Large intestine (tissue), 3 donors: ENCODE data around the gene MPRIP. TPM values are rescaled to one million over a fixed set of nuclear protein-coding genes. Genes with fewer than 3 reads are reported as not detected.

ENCODE experiments used
- DNase-seq, 2 donors: peaks; one replicate each; pipeline versions ENCODE4 v3.0.0 to v3.0.0-alpha.2; 2013
- H3K27ac ChIP-seq: one replicate; pipeline ENCODE4 v1.5.1; 2013; ENCODE audit warnings: low read length
- H3K27me3 ChIP-seq: 2 replicates; pipeline ENCODE4 v1.6.1; 2013; ENCODE audit warnings: low read length; ENCODE audit not compliant: control insufficient read depth, insufficient read depth
- H3K36me3 ChIP-seq: 2 replicates; pipeline ENCODE4 v1.6.1; 2013; ENCODE audit warnings: low read length; ENCODE audit not compliant: control insufficient read depth, insufficient read depth
- H3K4me1 ChIP-seq: one replicate; pipeline ENCODE4 v1.6.1; 2013; ENCODE audit warnings: low read length; ENCODE audit not compliant: control insufficient read depth, insufficient read depth
- H3K4me3 ChIP-seq: one replicate; pipeline ENCODE4 v1.5.1; 2013; ENCODE audit warnings: low read length
- H3K9me3 ChIP-seq: one replicate; pipeline ENCODE4 v1.6.1; 2013; ENCODE audit warnings: mild to moderate bottlenecking, low read depth, low read length, moderate library complexity; ENCODE audit not compliant: control insufficient read depth
- WGBS: methylation state at CpG from one replicate; pipeline ENCODE4 v1.1.5; 2013; ENCODE audit warnings: low lambda C conversion rate; ENCODE audit not compliant: insufficient coverage; 5-methylcytosine and 5-hydroxymethylcytosine counted together
- polyA plus RNA-seq: library from polyadenylated mRNA; unstranded; fragments of 120-200 nt; gene quantifications from one replicate; pipeline ENCODE4 v1.2.1, GENCODE V29; 2013

MPRIP gene
- polyA plus RNA-seq, 1 donor, result 178 TPM

GRCh38 chr17:17198281-17198680 is 156.0 kb downstream of the MPRIP start:
- H3K9me3 ChIP-seq, result no peaks in the 10 kb centered on the region
- H3K4me1 ChIP-seq, result no peaks in the 10 kb centered on the region
- no peak for DNase-seq
- H3K27ac ChIP-seq, result no peak overlapping the region
- H3K36me3 ChIP-seq, result peaks cover 11% of the 10 kb centered on the region
- no peak overlapping the region for H3K4me3 ChIP-seq
- no peaks in the 10 kb centered on the region for H3K27me3 ChIP-seq
- WGBS, result no CpG with 5 or more reads among the region's 1 CpG

DNA sequence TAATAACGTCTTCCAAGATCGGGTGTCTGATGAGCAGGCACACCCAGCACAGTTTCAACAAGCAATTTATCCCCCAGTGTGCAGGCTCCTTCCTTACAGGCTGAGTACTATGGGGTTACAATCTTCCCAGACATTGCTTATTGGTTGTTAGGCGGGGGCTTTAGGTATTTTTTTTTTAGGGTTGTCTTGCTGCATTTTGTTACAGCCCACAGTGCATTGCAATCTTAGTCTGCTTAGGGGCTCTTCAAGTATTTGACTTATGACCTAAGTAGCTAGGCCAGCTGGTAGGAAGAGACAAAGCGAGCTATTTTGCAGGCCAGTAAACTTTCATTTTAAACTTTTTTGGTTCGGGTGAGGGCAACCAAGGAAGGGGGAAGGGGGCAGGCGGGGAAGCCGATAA is 158.1 kb downstream of the MPRIP start:
- no peaks in the 10 kb centered on the region for H3K27me3 ChIP-seq
- no peak overlapping the region for H3K4me3 ChIP-seq
- peaks cover 11% of the 10 kb centered on the region for H3K36me3 ChIP-seq
- no peak for DNase-seq
- no peak overlapping the region for H3K27ac ChIP-seq
- peaks cover 15% of the 10 kb centered on the region for H3K4me1 ChIP-seq
- no peaks in the 10 kb centered on the region for H3K9me3 ChIP-seq
- 52% methylated on average over 2 of the region's 7 CpGs for WGBS

GRCh38 chr17:17200831-17201230 is 158.6 kb downstream of the MPRIP start:
- H3K9me3 ChIP-seq, result no peaks in the 10 kb centered on the region
- no peak overlapping the region for H3K27ac ChIP-seq
- H3K36me3 ChIP-seq, result peaks cover 11% of the 10 kb centered on the region
- WGBS, result no CpG with 5 or more reads among the region's 5 CpGs
- no peak for DNase-seq
- H3K4me1 ChIP-seq, result peaks cover 20% of the 10 kb centered on the region
- no peaks in the 10 kb centered on the region for H3K27me3 ChIP-seq
- no peak overlapping the region for H3K4me3 ChIP-seq

- H3K9me3 ChIP-seq, result peaks cover under 1% of the 10 kb centered on the region
- WGBS, result no CpG with 5 or more reads among the region's 10 CpGs
- H3K4me1 ChIP-seq, result peaks cover 20% of the 10 kb centered on the region
- no peak for DNase-seq
- no peak overlapping the region for H3K4me3 ChIP-seq
- H3K36me3 ChIP-seq, result peaks cover 11% of the 10 kb centered on the region
- no peak overlapping the region for H3K27ac ChIP-seq
- no peaks in the 10 kb centered on the region for H3K27me3 ChIP-seq
Measured at GRCh38 chr17:17201271-17201670, 159.0 kb downstream of the MPRIP start.

GRCh38 chr17:17201907-17202306 is 159.7 kb downstream of the MPRIP start:
- Histone ChIP-seq H3K27me3 (no peaks in the 10 kb centered on the region), H3K9me3 (peaks cover 6% of the 10 kb centered on the region), H3K4me1 (peaks cover 20% of the 10 kb centered on the region), H3K36me3 (peaks cover 11% of the 10 kb centered on the region), H3K27ac (no peak overlapping the region), H3K4me3 (no peak overlapping the region)
- no peak for DNase-seq
- 80% methylated on average over 1 of the region's 8 CpGs for WGBS

DNA sequence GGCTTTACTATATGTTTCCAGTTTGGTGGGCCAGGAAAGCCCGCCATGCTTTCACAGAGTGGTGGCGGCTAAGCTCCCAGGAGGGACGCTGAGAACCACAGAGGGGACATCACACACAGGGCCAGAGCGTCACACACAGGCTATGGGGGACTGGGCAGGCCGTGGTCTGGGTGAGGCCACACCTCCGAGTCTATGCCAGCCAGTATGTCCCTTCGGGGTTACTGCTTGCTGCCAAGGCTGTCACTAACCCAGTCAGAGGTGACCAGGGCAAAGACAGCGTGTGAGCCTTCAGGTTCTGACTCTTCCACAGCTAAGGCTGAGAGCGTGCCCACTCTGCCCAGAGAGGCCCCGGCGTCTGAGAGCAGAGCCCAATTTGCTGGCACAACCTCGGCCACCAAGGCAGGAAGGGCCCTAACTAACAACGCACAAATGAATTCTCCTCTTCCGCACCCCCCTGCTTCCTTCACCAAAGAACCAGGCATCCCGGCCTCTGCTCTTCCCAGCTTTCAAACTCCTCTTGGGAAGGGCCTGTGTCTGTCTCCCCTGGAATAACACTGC is 161.0 kb downstream of the MPRIP start:
- H3K9me3 ChIP-seq, result peaks cover 6% of the 10 kb centered on the region
- peaks cover 20% of the 10 kb centered on the region for H3K4me1 ChIP-seq
- no peak overlapping the region for H3K4me3 ChIP-seq
- no peaks in the 10 kb centered on the region for H3K27me3 ChIP-seq
- peaks cover 11% of the 10 kb centered on the region for H3K36me3 ChIP-seq
- no peak overlapping the region for H3K27ac ChIP-seq
- DNase-seq, result no peak
- no CpG with 5 or more reads among the region's 15 CpGs for WGBS

DNA sequence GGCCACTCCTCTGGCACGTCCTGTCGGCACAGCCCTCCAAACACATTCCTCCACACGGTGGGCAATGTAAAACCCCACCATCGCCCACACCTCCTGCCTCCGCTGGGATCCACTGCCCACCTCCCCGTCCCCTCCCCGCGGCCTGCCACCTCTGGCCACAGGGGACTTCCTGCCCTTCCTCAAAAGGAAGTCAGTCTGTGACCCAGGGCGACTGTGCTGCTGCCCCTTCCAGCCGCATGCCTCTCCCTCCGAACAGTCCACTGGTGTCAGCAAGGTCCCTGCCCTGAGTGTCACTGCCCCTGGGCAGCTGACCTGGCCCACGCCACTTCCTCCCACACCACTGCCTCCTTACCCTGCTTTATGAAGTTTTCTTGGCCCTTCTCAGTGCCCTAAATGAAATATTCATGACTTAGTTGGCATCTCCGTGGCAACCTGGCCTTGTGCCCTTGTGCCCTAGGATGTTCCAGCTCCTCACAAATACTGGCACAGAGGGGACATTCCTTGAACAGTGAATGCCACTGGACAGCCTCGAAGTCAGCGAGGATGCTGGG is 161.9 kb downstream of the MPRIP start:
- Histone ChIP-seq H3K27ac (no peak overlapping the region), H3K36me3 (peaks cover 11% of the 10 kb centered on the region), H3K27me3 (no peaks in the 10 kb centered on the region), H3K4me1 (peaks cover 20% of the 10 kb centered on the region), H3K9me3 (peaks cover 6% of the 10 kb centered on the region), H3K4me3 (no peak overlapping the region)
- WGBS, result no CpG with 5 or more reads among the region's 15 CpGs
- no peak for DNase-seq

DNA sequence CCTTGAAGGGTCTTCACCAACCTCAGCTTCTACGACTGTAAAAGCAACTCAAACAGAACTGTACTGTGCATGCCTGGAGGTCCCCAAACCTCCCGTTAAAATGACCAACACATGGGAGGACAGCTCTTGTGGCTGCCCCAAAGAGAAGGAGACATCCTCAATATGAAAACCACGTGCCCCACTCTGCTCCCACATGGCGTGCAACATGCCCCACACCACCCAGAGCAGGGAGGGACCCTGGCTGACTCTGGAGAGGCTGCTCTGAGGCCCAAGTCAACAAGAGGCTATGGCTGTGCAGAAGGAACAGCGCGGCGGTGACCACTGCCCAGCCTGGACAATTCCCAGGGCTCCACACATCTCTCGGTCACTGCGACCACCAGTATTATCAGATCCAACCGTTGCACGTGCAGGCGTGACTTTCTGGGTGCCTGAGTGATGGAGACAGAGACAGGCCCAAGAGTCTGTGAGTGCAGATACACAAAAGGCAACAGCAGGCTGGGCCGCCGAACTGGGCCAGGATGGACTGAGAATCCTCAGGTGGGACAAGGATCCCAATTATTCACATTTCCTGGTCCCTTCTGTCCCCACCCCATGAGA is 162.5 kb downstream of the MPRIP start:
- Histone ChIP-seq H3K27ac (no peak overlapping the region), H3K9me3 (peaks cover 6% of the 10 kb centered on the region), H3K4me1 (peaks cover 20% of the 10 kb centered on the region), H3K27me3 (no peaks in the 10 kb centered on the region), H3K36me3 (peaks cover 11% of the 10 kb centered on the region), H3K4me3 (peak overlapping the region; percentile 65)
- no peak for DNase-seq
- WGBS, result no CpG with 5 or more reads among the region's 14 CpGs

- H3K4me3 ChIP-seq, result peak overlapping the region; percentile 65
- H3K4me1 ChIP-seq, result peaks cover 20% of the 10 kb centered on the region
- peaks cover 6% of the 10 kb centered on the region for H3K9me3 ChIP-seq
- no CpG with 5 or more reads among the region's 70 CpGs for WGBS
- DNase-seq, result peak; percentile 53 to 59
- no peaks in the 10 kb centered on the region for H3K27me3 ChIP-seq
- peaks cover 12% of the 10 kb centered on the region for H3K36me3 ChIP-seq
- H3K27ac ChIP-seq, result no peak overlapping the region
Measured at GRCh38 chr17:17205368-17206123, 163.3 kb downstream of the MPRIP start.

GRCh38 chr17:17206124-17206912 is 164.1 kb downstream of the MPRIP start, which contains the start of gene PLD6:
Gene PLD6 (minus strand): TSS chr17:17206333. CDS start chr17:17206286, 47 bp downstream.
- Histone ChIP-seq H3K4me1 (peaks cover 20% of the 10 kb centered on the region), H3K27ac (no peak within 1 kb of the TSS), H3K4me3 (peak within 1 kb of the TSS; percentile 65)

More at GRCh38 chr17:17206124-17206912, 164.1 kb downstream of the MPRIP start, which contains the start of gene PLD6:
- H3K9me3 ChIP-seq, result peaks cover 6% of the 10 kb centered on the region
- H3K27me3 ChIP-seq, result no peaks in the 10 kb centered on the region
- DNase-seq, result peak; percentile 81 to 83
- no CpG with 5 or more reads among the region's 78 CpGs for WGBS
- H3K36me3 ChIP-seq, result peaks cover 17% of the 10 kb centered on the region
